Mesodermal cell (in vitro differentiated cells): ENCODE data around the gene ZNF536.

Experiments
- H3K27ac ChIP-seq: 2 replicates; pipeline ENCODE4 v1.7.0; 2013; ENCODE audit warnings: mild to moderate bottlenecking, low read depth, low read length, moderate library complexity; ENCODE audit not compliant: severe bottlenecking
- H3K36me3 ChIP-seq: 2 replicates; pipeline ENCODE4 v1.7.1; 2013; ENCODE audit warnings: mild to moderate bottlenecking, low read length, moderate library complexity; ENCODE audit not compliant: control insufficient read depth, insufficient read depth
- H3K4me1 ChIP-seq: one replicate; pipeline ENCODE4 v1.7.1; 2013; ENCODE audit warnings: mild to moderate bottlenecking, low read length; ENCODE audit not compliant: insufficient read depth, control insufficient read depth, poor library complexity, severe bottlenecking
- H3K4me3 ChIP-seq: 2 replicates; pipeline ENCODE4 v1.7.0; 2013; ENCODE audit warnings: low read length, control low read depth, mild to moderate bottlenecking; ENCODE audit not compliant: insufficient read depth, poor library complexity, severe bottlenecking; ENCODE audit errors: extremely low read depth
- H3K9me3 ChIP-seq: 2 replicates; pipeline ENCODE4 v1.7.1; 2013; ENCODE audit warnings: mild to moderate bottlenecking, low read length, moderate library complexity; ENCODE audit not compliant: control insufficient read depth
- WGBS, 2 experiments: methylation state at CpG; one replicate each; pipeline ENCODE4 v1.1.5; 2013; ENCODE audit warnings: missing lambda C conversion rate in 2 of 2; ENCODE audit not compliant: insufficient coverage in 2 of 2; 5-methylcytosine and 5-hydroxymethylcytosine counted together

The ZNF536 gene

DNA sequence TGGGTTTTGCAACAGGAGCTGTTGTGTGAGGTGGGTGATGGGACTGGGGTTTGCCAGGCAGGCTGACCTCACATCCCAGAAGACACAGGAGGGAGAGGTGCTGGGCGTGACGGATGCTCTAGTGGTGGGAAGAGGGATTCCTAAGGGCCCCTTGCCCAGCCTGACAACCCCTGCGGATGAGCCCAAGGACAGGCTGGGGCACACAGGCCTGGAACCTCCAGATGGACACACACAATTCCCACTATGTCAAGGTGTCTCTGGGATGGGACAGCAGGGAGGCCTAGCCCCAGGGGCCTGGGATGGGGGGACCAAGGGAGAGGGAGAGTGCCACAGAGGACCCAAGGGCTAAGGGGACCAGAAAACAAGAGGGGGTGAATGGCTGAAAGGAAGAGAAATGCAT is 191.5 kb downstream of the ZNF536 start:
- 100% methylated on average over 1 of the region's 3 CpGs for WGBS, 2 experiments
- H3K4me3 ChIP-seq, result no peak overlapping the region
- no peaks in the 10 kb centered on the region for H3K36me3 ChIP-seq
- H3K4me1 ChIP-seq, result no peaks in the 10 kb centered on the region
- no peak overlapping the region for H3K27ac ChIP-seq
- no peaks in the 10 kb centered on the region for H3K9me3 ChIP-seq

DNA sequence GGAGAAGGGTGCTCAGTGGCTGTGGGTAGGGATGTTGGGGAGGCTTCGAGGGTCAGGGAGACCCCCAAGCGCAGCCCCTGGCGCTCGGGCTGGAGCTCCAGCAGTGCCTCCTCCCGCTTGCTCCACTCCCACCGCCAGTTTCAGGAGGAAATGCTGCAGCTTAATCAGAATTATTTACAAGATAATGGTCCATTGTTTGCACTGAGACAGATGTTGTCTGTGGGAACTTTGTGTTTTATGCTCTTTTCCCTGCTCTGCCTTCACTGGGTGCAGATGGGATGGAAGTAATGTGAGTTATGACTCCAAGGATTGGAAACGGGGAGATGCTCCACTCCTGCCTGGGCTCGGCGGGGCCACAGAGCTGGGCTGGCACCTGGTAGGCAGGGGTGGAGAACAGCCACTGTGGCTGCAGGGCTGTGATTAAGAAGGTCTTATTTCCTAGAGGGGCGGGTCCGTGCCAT is 192.4 kb downstream of the ZNF536 start:
- no peaks in the 10 kb centered on the region for H3K9me3 ChIP-seq
- H3K4me1 ChIP-seq, result no peaks in the 10 kb centered on the region
- H3K27ac ChIP-seq, result no peak overlapping the region
- 75 to 93% methylated on average over 6 of the region's 11 CpGs for WGBS, 2 experiments
- no peak overlapping the region for H3K4me3 ChIP-seq
- no peaks in the 10 kb centered on the region for H3K36me3 ChIP-seq

- Histone ChIP-seq H3K36me3 (no peaks in the 10 kb centered on the region), H3K27ac (no peak overlapping the region), H3K9me3 (no peaks in the 10 kb centered on the region), H3K4me3 (no peak overlapping the region), H3K4me1 (no peaks in the 10 kb centered on the region)
- 100% methylated on average over 1 of the region's 5 CpGs; no CpG with 5 or more reads in 1 of the 2 experiments for WGBS, 2 experiments
Measured at GRCh38 chr19:30565636-30566035, 193.5 kb downstream of the ZNF536 start.

DNA sequence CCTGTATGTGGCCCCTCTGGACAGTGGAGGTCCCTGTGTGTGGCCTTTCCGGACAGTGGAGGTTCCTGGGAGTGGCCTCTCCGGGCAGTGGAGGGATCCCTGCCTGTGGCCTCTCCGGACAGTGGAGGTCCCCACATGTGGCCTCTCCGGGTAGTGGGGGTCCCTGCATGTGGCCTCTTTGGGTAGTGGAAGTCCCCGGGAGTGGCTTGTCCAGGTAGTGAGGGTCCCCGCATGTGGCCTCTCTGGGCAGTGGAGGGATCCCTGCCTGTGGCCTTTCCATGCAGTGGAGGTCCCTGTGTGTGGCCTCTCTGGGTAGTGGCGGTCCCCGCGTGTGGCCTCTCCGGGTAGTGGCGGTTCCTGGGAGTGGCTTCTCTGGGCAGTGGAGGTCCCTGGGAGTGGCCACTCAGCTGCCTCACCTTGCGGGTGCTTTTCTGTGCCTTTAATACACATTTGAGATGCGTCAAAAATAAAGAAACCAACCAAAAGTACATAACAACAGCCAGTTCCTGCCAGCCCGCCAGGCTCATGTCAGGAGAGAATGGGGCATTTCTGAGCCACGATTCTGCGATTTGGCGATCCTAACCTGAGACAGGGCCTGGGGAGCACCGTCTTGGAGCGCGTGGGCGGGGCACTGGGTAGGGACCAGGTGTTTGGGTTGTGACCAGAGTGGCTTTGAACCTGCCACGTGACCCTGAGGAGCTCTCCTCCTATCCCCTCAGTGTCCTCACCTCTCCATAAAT is 194.7 kb downstream of the ZNF536 start:
- Histone ChIP-seq H3K36me3 (no peaks in the 10 kb centered on the region), H3K9me3 (no peaks in the 10 kb centered on the region), H3K4me3 (no peak overlapping the region), H3K27ac (no peak overlapping the region), H3K4me1 (no peaks in the 10 kb centered on the region)
- WGBS, 2 experiments, result 81 to 93% methylated on average over 15 to 20 of the region's 22 CpGs

- Histone ChIP-seq H3K4me1 (no peaks in the 10 kb centered on the region), H3K4me3 (no peak overlapping the region), H3K36me3 (no peaks in the 10 kb centered on the region), H3K9me3 (no peaks in the 10 kb centered on the region), H3K27ac (no peak overlapping the region)
- 74 to 78% methylated on average over 5 to 6 of the region's 15 CpGs for WGBS, 2 experiments
Measured at GRCh38 chr19:30567536-30568232, 195.5 kb downstream of the ZNF536 start.

DNA sequence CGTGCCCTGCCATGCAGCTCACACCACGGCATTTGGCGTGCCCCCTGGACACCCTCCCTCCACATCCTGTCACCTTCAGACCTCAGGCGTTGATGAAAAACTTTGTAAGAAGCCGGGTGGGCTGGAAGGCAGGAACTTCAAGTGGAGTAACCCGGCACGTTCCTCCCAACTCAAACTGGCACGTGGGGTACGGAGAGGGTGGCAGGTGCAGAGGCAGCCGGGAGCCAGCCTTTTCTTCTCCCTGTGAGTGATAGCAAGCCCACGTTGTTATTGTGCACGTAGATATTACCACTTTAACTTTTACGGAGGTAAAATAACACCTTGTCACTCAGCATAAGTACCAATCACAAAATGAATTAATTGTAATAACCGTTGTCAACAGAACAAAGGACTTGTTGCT is 198.0 kb downstream of the ZNF536 start:
- WGBS, 2 experiments, result 91 to 92% methylated on average over 9 to 11 of the region's 14 CpGs
- no peaks in the 10 kb centered on the region for H3K9me3 ChIP-seq

GRCh38 chr19:30577551-30578105 is 205.4 kb downstream of the ZNF536 start:
- H3K4me3 ChIP-seq, result no peak overlapping the region
- 100% methylated on average over 2 of the region's 6 CpGs; no CpG with 5 or more reads in 1 of the 2 experiments for WGBS, 2 experiments
- H3K4me1 ChIP-seq, result no peaks in the 10 kb centered on the region

More for the DNA sequence above, 198.0 kb downstream of the ZNF536 start:
- no peaks in the 10 kb centered on the region for H3K36me3 ChIP-seq
- H3K27ac ChIP-seq, result no peak overlapping the region
- no peaks in the 10 kb centered on the region for H3K4me1 ChIP-seq
- no peak overlapping the region for H3K4me3 ChIP-seq

DNA sequence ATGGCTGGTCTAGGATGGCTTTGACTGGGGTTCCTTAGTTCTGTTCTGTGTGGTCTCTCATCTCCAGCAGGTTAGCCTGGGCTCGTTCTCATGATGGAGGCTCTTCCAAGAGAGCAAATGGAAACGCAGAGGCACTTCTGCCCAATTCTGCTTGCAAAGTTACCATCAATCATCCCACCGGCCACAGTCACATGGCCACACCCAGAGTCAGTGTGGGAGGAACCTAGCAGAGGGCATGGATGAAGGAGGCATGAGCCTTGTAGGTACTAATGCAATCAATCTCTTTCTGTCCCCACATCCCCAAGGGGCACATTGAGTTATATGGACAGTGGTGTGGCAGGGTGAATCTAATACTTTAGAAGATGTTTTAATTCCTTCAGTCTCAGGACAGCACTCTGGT is 207.2 kb downstream of the ZNF536 start:
- Histone ChIP-seq H3K4me3 (no peak overlapping the region), H3K9me3 (no peaks in the 10 kb centered on the region), H3K36me3 (no peaks in the 10 kb centered on the region), H3K4me1 (no peaks in the 10 kb centered on the region), H3K27ac (no peak overlapping the region)
- 80 to 86% methylated on average over 1 of the region's 3 CpGs for WGBS, 2 experiments

More at GRCh38 chr19:30577551-30578105, 205.4 kb downstream of the ZNF536 start:
- Histone ChIP-seq H3K36me3 (no peaks in the 10 kb centered on the region), H3K27ac (no peak overlapping the region), H3K9me3 (no peaks in the 10 kb centered on the region)

GRCh38 chr19:30580673-30581072 is 208.5 kb downstream of the ZNF536 start:
- H3K4me1 ChIP-seq, result no peaks in the 10 kb centered on the region
- 82 to 92% methylated on average over 4 of the region's 4 CpGs for WGBS, 2 experiments
- H3K36me3 ChIP-seq, result no peaks in the 10 kb centered on the region
- H3K9me3 ChIP-seq, result no peaks in the 10 kb centered on the region
- no peak overlapping the region for H3K4me3 ChIP-seq
- no peak overlapping the region for H3K27ac ChIP-seq

- H3K4me3 ChIP-seq, result no peak overlapping the region
- 55 to 75% methylated on average over 1 to 2 of the region's 8 CpGs for WGBS, 2 experiments
- H3K4me1 ChIP-seq, result no peaks in the 10 kb centered on the region
- H3K9me3 ChIP-seq, result no peaks in the 10 kb centered on the region
- H3K27ac ChIP-seq, result no peak overlapping the region
- no peaks in the 10 kb centered on the region for H3K36me3 ChIP-seq
Measured at GRCh38 chr19:30584090-30584489, 211.9 kb downstream of the ZNF536 start.
